ENCODE data around the gene ADAMTS1. TPM values are rescaled to one million over a fixed set of nuclear protein-coding genes. Genes with fewer than 3 reads are reported as not detected.

The ADAMTS1 gene
- total and polyA plus RNA-seq, 2 of the 4 experiments (the other 2 are of a cell fraction) = 116 to 317 TPM

GRCh38 chr21:26883768-26884167 is 38.6 kb upstream of the ADAMTS1 start:
- CTCF ChIA-PET = no interaction called here
- peak; percentile 24; the same call in 1 of the 2 replicates for ATAC-seq (ENCODE audit: low read depth)
- TF ChIP-seq USF2 (IDR thresholded peaks at IDR 0.05; ENCODE audit: low read depth, low read length) (no peak), NFE2L2 (IDR thresholded peaks at IDR 0.05; ENCODE audit: low read depth, low read length) (no peak), SMC3 (IDR thresholded peaks at IDR 0.05; ENCODE audit: low read depth, low read length) (no peak), POLR2A (IDR thresholded peaks at IDR 0.05; ENCODE audit: low read depth, low read length) (no peak), CEBPB (IDR thresholded peaks at IDR 0.05; ENCODE audit: low read depth, low read length) (0 out of 2 replicates have a peak, but pooled peaks have one; percentile 24), ELK1 (IDR thresholded peaks at IDR 0.05; ENCODE audit: borderline replicate concordance, low read depth, low read length) (no peak)
- Histone ChIP-seq H2BK15ac (ENCODE audit: low read depth, low read length) (no peak overlapping the region), H3K9me3 (ENCODE audit: control insufficient read depth, insufficient read depth, low read length) (no peaks in the 10 kb centered on the region), H2BK5ac (ENCODE audit: low read depth, low read length, poor library complexity, severe bottlenecking) (no peak overlapping the region), H3K9me1 (ENCODE audit: insufficient read depth, low read length) (no peaks in the 10 kb centered on the region), H3K4ac (ENCODE audit: low read depth, low read length) (no peak overlapping the region), H3K4me1 (ENCODE audit: control insufficient read depth, insufficient read depth, low read length) (peaks cover 2% of the 10 kb centered on the region; the same call in 1 of the 2 replicates), H3K36me3 (ENCODE audit: control insufficient read depth, insufficient read depth, low read length) (no peaks in the 10 kb centered on the region), H3K18ac (ENCODE audit: low read depth, low read length) (peak overlapping the region; percentile 44; the same call in 1 of the 2 replicates), H2AFZ (replicated peaks; ENCODE audit: low read length, poor library complexity) (no peak overlapping the region), H3K4me2 (ENCODE audit: low read depth, low read length) (no peak overlapping the region), H3K27me3 (ENCODE audit: control insufficient read depth, insufficient read depth, low read length) (no peaks in the 10 kb centered on the region), H4K20me1 (ENCODE audit: insufficient read depth, low read length) (no peaks in the 10 kb centered on the region), H3K23ac (ENCODE audit: low read depth, low read length) (no peak overlapping the region), H3K27ac (ENCODE audit: insufficient read depth, low read length) (no peak overlapping the region), H3K14ac (replicated peaks; ENCODE audit: low read depth, low read length) (no peak overlapping the region), H3K79me1 (ENCODE audit: low read depth in 1 of 2, low read length in 2 of 2) (no peaks in the 10 kb centered on the region), H3K9ac (ENCODE audit: low read depth, low read length) (no peak overlapping the region), H4K91ac (ENCODE audit: insufficient read depth, low read depth, low read length) (no peak overlapping the region), H3K4me3 (ENCODE audit: insufficient read depth, low read depth, low read length) (no peak overlapping the region), H2AK5ac (ENCODE audit: low read depth, low read length) (no peak overlapping the region), H2BK120ac (ENCODE audit: low read depth, low read length) (no peak overlapping the region), H4K8ac (ENCODE audit: low read depth in 2 of 2, low read length in 2 of 2) (no peak overlapping the region), H4K5ac (ENCODE audit: low read depth, low read length) (no peak overlapping the region; the same call in 1 of the 2 replicates), H2AK9ac (replicated peaks; ENCODE audit: low read depth, low read length, poor library complexity) (no peak overlapping the region), H2BK20ac (ENCODE audit: low read depth, low read length) (no peak overlapping the region), H3K56ac (ENCODE audit: extremely low read depth, insufficient read depth, low read length) (no peak overlapping the region)
- in situ Hi-C loops (cut with MboI; ENCODE audit: low sequenced_read_pairs) (no loop called here), intact Hi-C loops (cut with micrococcal nuclease) (loop anchor here (5.0 kb wide), 2 partner anchors 84 to 594 kb away; partner anchors contain the start of gene ADAMTS5), dilution Hi-C loops (cut with HindIII; ENCODE audit: low sequenced_read_pairs, unreplicated experiment) (no loop called here)
- BruUV-seq (replicated peaks) = no TSS peak
- peak; percentile 15 for DNase-seq
- POLR2A ChIA-PET (ENCODE audit: unreplicated experiment) = no interaction called here
- no CpG with 5 or more reads among the region's 2 CpGs for WGBS, 2 experiments (ENCODE audit: extremely low coverage in 2 of 2, insufficient read length in 1 of 2)
